GM19328 (cell line): ENCODE measurements around the gene ABO.
"Not testable (repeated sequence)": the region's sequence is repeated elsewhere in the genome, so short reads cannot be mapped to it uniquely, and the experiment has no call there.

ENCODE experiments used
- ATAC-seq: cut with Tn5 transposase; IDR thresholded peaks from one replicate; pipeline ENCODE4 v1.9.1; 2021; ENCODE audit warnings: mild to moderate bottlenecking, moderate library complexity; ENCODE audit not compliant: unreplicated experiment

The ABO gene

GRCh38 chr9:133275105-133276000 is at the start of gene ABO:
Gene ABO (minus strand): TSS chr9:133275201.
- ATAC-seq: no peak

GRCh38 chr9:133323991-133324703 is 49.1 kb upstream of the ABO start:
- no peak for ATAC-seq

- ATAC-seq: no peak
Observed at GRCh38 chr9:133323211-133323610, 48.2 kb upstream of the ABO start.

DNA sequence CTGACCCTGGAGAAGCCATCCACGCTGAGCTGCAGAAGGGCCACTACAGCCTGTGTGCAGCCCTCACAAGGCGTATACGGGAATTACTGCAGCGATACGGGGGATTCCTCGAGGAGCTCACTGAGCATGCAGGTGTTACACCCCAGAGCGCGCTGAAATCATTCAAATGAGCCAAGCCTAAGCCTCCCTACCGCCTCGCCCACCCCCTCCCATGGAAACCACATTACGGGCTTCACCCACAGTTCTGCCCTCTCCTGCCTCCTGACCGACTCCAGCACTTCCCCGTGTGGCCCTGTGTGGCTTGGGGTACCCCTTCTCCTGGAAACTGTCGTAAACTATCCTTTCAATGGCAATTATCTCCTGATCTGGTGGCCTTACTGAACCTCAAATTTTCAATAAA is 47.7 kb upstream of the ABO start:
- no peak for ATAC-seq

GRCh38 chr9:133321411-133321935 is 46.5 kb upstream of the ABO start:
- no peak for ATAC-seq

GRCh38 chr9:133320421-133320881 is 45.5 kb upstream of the ABO start:
- no peak for ATAC-seq

- not testable (repeated sequence) for ATAC-seq
Observed at GRCh38 chr9:133317551-133317950, 42.5 kb upstream of the ABO start.

DNA sequence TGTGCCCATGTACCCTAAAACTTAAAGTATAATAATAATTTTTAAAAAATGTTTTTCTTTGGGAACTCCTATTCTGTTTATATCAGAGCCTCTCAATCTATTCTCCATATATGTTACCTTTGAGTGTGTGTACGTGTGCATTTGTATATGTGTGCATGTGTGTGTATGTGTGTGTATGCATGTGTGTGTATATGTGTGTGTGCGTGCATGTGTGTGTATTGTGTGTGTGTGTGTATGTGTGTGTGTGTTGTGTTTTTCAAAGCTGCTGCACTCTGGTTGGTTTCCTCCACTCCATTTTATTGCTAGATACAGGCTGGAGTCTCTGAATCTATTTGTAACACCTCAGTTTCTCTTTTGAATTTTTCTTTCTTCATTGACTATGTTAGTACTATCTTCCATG is 41.0 kb upstream of the ABO start:
- no peak for ATAC-seq

GRCh38 chr9:133309608-133310007 is 34.6 kb upstream of the ABO start:
- no peak for ATAC-seq

- ATAC-seq: no peak
Observed at GRCh38 chr9:133307301-133307700, 32.3 kb upstream of the ABO start.

- no peak for ATAC-seq
Observed at GRCh38 chr9:133306242-133307204, 31.5 kb upstream of the ABO start.

GRCh38 chr9:133305731-133306130 is 30.7 kb upstream of the ABO start:
- no peak for ATAC-seq

DNA sequence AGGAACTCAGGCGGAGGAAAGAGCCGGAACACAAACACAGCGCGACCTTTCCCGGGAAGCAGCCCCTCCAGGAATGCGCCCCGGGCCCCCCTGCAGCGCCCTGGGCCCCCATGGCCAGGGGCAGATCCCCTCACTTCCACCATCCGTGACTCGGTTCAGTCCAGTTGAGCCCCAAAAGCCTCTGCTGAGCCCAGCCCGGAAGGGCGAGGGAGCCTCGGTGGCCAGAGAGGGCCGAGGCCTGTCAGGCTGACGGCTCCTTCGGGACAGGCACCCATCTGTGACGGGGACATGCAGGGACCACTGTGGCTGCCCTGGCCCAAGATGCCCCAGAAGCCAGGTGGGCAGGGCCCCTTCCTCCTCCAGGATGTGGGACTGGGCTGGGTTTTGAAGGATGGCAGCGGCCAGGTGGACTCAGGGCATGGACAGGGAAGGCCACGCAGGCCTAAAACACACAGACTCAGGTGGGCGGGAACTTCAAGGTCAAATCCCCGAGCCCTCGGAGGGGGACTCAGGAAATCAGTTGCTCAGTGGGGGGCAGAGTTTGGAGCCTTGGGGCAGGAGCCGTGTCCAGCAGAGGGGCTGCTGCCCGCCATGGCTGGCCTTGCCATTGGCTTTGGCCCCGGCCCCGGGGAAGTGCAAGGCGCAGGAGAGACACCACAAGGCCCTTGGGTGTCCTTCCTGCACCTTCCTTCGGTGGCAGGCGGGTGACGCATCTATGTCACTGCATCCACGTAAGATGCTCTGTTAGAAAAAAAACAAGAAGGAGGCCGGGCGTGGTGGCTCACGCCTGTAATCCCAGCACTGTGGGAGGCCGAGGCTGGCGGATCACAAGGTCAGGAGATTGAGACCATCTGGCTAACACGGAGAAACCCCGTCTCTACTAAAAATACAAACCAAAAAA is 29.7 kb upstream of the ABO start:
- no peak for ATAC-seq

- ATAC-seq: no peak
Observed at GRCh38 chr9:133304158-133304470, 29.1 kb upstream of the ABO start.

DNA sequence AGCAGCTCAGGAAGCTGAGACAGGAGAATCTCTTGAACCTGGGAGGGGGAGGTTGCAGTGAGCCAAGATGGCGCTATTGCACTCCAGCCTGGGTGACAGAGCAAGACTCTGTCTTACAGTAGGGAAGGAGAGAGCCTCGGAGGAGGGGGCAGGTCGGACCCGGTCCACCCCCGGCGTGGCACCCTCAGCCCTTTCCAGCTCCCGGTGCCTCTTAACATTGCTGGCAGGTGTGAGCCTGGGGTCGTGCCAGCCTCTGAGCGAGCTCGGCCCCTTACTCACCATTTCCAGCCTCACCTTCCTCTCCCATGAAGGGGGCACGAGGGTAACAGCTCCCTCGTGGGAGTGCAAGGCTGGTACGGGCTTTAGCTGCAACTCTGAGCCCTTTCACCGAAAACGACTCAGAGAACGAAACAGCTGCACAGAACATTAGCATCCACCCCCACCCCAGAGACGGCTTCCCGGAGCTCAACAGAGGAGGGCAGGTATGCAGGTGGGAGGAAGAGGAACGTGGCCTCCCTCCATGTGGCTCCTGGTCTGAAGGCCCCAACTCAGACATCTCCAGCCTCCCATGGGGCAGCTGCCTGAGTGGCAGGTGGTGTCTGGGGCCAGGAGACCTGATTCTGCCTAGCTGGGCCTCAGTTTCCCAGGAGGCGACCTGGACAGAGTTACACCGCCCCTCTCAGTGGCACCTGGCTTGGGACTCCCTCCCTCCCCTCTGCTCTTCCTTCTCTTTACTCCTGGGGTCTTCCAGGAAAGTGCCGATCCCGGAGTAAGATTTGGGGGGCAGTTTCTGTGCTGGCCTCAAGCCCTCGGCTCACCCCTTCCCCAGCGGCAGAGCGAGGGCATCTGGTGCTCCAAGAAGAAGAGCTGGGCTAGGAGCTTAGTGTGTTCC is 28.5 kb upstream of the ABO start:
- no peak for ATAC-seq

GRCh38 chr9:133301253-133302230 is 26.5 kb upstream of the ABO start:
- no peak for ATAC-seq

- ATAC-seq: not testable (repeated sequence)
Observed at GRCh38 chr9:133299996-133300395, 25.0 kb upstream of the ABO start.

DNA sequence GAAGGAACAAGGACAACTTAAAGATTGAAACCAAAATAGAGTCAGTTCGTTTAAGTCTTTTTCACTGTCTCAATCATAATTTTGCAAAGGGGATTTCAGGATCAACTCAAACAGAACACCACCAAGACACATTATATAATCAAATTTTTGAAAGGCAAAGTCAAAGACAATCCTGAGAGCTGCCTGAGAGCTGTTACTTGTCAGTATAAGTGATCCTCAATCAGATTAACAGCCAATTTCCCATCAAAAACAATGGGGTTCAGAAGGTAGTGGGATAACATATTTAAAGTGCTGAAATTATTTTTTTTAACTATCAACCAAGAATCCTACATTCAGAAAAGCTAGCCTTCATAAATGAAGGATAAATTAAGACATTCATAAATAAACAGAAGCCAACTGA is 19.3 kb upstream of the ABO start:
- ATAC-seq: no peak
